HepG2 (cell line): ENCODE data around the gene MGAT2. TPM values are rescaled to one million over a fixed set of nuclear protein-coding genes. Genes with fewer than 3 reads are reported as not detected.
A peak's percentile ranks its signal among the peaks of the same experiment; 100 is the strongest.

Experiments
- ARNT2 ChIP-seq: sonication (generic); formaldehyde crosslinking; IDR thresholded peaks from 2 replicates; pipeline ENCODE4 v1.8.0; 2022; ENCODE audit warnings: mild to moderate bottlenecking, low read depth, missing genetic modification reagents, moderate library complexity
- KDM5B ChIP-seq: sonication (generic); formaldehyde crosslinking; IDR thresholded peaks from 2 replicates; pipeline ENCODE4 v1.4.0; 2020; ENCODE audit warnings: missing genetic modification reagents, mild to moderate bottlenecking, borderline replicate concordance
- KLF16 ChIP-seq, 2 experiments: sonication (generic) in 1 of 2; formaldehyde crosslinking in 1 of 2; IDR thresholded peaks; 2 replicates each; pipeline versions ENCODE4 v1.6.1 to v1.8.0; 2016 to 2023; ENCODE audit warnings: missing genetic modification reagents in 2 of 2, missing compliant biosample characterization in 1 of 2
- MEIS2 ChIP-seq: sonication (generic); formaldehyde crosslinking; IDR thresholded peaks from 2 replicates; pipeline ENCODE4 v1.9.0; 2021; ENCODE audit warnings: mild to moderate bottlenecking, missing genetic modification reagents
- NFYC ChIP-seq: IDR thresholded peaks from 2 replicates; pipeline ENCODE4 v1.6.1; 2016; ENCODE audit warnings: missing genetic modification reagents, missing compliant biosample characterization
- POLR2AphosphoS5 ChIP-seq: IDR thresholded peaks from 2 replicates; pipeline ENCODE4 v1.6.1; 2012; ENCODE audit warnings: low read depth, low read length
- REPIN1 ChIP-seq: sonication (generic); formaldehyde crosslinking; IDR thresholded peaks from 2 replicates; pipeline ENCODE4 v1.8.0; 2022; ENCODE audit warnings: missing genetic modification reagents, low read depth, mild to moderate bottlenecking, borderline replicate concordance
- SAFB2 ChIP-seq: sonication (generic); formaldehyde crosslinking; IDR thresholded peaks from 2 replicates; pipeline ENCODE4 v1.5.1; 2020; ENCODE audit warnings: missing genetic modification reagents, low read depth, mild to moderate bottlenecking, borderline replicate concordance
- SAP130 ChIP-seq: IDR thresholded peaks from 2 replicates; pipeline ENCODE4 v1.6.1; 2016; ENCODE audit warnings: low read depth
- SMAD1 ChIP-seq: sonication (generic); formaldehyde crosslinking; IDR thresholded peaks from 2 replicates; pipeline ENCODE4 v1.4.0; 2020; ENCODE audit warnings: missing genetic modification reagents, low read depth, mild to moderate bottlenecking, borderline replicate concordance
- SNAPC5 ChIP-seq: sonication (generic); formaldehyde crosslinking; IDR thresholded peaks from 2 replicates; pipeline ENCODE4 v1.8.1; 2023; ENCODE audit warnings: mild to moderate bottlenecking, missing genetic modification reagents, borderline replicate concordance
- SP2 ChIP-seq: sonication (generic); formaldehyde crosslinking; IDR thresholded peaks from 2 replicates; pipeline ENCODE4 v1.5.1; 2020; ENCODE audit warnings: mild to moderate bottlenecking, missing genetic modification reagents
- TFE3 ChIP-seq: IDR thresholded peaks from 2 replicates; pipeline ENCODE4 v1.6.1; 2016
- ZNF205 ChIP-seq: IDR thresholded peaks from 2 replicates; pipeline ENCODE4 v1.6.1; 2018; ENCODE audit warnings: missing biosample characterization, missing genetic modification reagents
- ZNF24 ChIP-seq: fragments of 450-650 bp; IDR thresholded peaks from 2 replicates; pipeline ENCODE4 v1.6.1; 2017; ENCODE audit warnings: antibody characterized with exemption, mild to moderate bottlenecking
- ZNF547 ChIP-seq: sonication (generic); formaldehyde crosslinking; IDR thresholded peaks from 2 replicates; pipeline ENCODE4 v1.5.1; 2020; ENCODE audit warnings: mild to moderate bottlenecking, missing genetic modification reagents
- ZNF883 ChIP-seq: sonication (generic); formaldehyde crosslinking; IDR thresholded peaks from 2 replicates; pipeline ENCODE4 v1.5.1; 2020; ENCODE audit warnings: mild to moderate bottlenecking, missing genetic modification reagents; ENCODE audit errors: not compliant biosample characterization
- polyA plus RNA-seq, 8 experiments: library from polyadenylated mRNA; depleted of rRNA in 3 of 8; stranded (reverse) in 7 of 8; unstranded in 1 of 8; fragments of >200 nt; fragmentation: Illumina TruSeq in 4 of 8; extraction: Trizol in 4 of 8; gene quantifications; 2 replicates each; pipeline versions ENCODE4 v1.2.1 to v1.2.3, GENCODE V29; 2011 to 2016; ENCODE audit warnings: low read depth in 4 of 8, missing spikeins in 1 of 8, mixed read lengths in 1 of 8; ENCODE audit not compliant: insufficient read depth in 1 of 8
- total RNA-seq, 5 experiments: library from RNA; depleted of rRNA; stranded (reverse); fragments of >200 nt; fragmentation: Illumina TruSeq; extraction: Trizol; gene quantifications; 2 replicates each; pipeline ENCODE4 v1.2.3, GENCODE V29; 2016; ENCODE audit warnings: low read depth in 1 of 5
- TF ChIP-seq, protein P1 (sequence below): sonication (generic); formaldehyde crosslinking; IDR thresholded peaks from 2 replicates; pipeline ENCODE4 v1.4.0; 2020; ENCODE audit warnings: mild to moderate bottlenecking, missing genetic modification reagents
- TF ChIP-seq, protein P2 (sequence below): sonication (generic); formaldehyde crosslinking; IDR thresholded peaks from 2 replicates; pipeline ENCODE4 v1.4.0; 2020; ENCODE audit warnings: missing genetic modification reagents
- TF ChIP-seq, protein P3 (sequence below): sonication (generic); formaldehyde crosslinking; IDR thresholded peaks from 2 replicates; pipeline ENCODE4 v1.4.0; 2020; ENCODE audit warnings: missing genetic modification reagents

Gene MGAT2
- total and polyA plus RNA-seq, 2 of the 13 experiments (the other 11 are each of a cell fraction or from before 2014, with no cell fraction given), result 12.9 to 51.9 TPM

DNA sequence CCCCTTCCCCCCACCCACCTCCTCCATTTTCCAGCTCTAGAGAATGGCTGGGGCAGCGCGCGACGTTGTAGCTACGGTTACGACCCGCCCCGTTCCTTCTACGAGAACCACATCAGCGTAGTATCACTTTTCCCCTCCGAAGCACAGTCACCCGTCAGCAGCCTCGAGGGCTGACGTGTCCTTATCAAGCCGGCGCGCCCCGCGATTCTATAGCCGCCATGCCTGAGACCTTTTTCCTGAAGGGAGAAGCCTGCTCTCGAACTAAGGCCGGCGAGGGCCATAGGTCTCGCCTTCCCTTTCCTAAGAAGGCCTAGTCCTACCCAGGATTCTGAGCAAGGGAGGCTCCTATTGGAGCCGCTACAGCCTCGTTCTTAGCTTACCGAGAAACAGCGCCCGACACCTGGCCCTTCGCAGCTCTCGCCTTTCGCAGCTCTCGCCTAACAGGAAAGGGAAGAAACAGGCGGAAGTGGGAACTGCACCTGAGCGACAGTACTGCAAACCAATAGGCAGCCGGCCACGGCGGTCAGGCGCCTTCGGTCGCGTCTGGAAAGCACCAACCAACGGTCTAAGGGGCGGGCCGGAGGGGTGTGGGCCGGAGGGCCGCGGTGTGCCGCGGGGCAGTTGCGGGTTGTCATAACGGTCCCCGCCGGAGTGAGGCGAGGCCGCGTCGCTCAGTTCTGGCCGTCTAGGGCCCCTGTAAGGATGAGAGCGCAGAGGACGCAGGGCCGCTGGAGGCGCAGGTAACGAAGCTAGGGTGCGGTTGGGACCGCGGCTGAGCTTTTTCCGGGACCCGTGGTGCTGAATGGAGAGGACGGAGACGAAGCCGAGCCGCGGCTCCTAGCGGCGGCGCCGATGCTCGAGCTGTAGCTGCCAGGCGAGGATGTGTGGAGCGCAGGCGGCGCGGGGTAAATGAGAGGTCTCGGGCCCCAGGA lies at the start of gene MGAT2, which contains the start of gene RPL36AL (continued):
- TF ChIP-seq ZNF547 (CRISPR knock-in tag) (peak; percentile 68; the same call in 1 of the 2 replicates), ZNF883 (CRISPR knock-in tag) (peak; percentile 38), SAFB2 (CRISPR knock-in tag) (peak; percentile 16; the same call in 1 of the 2 replicates), NFYC (CRISPR knock-in tag) (peak; percentile 97), SNAPC5 (CRISPR knock-in tag) (0 out of 2 replicates have a peak, but pooled peaks have one; percentile 55), MEIS2 (peak; percentile 91), SP2 (CRISPR knock-in tag) (peak; percentile 98), POLR2AphosphoS5 (peak; percentile 97), KDM5B (CRISPR knock-in tag) (0 out of 2 replicates have a peak, but pooled peaks have one; percentile 79), REPIN1 (CRISPR knock-in tag) (peak; percentile 57; the same call in 1 of the 2 replicates), ZNF24 (no peak), ZNF205 (CRISPR knock-in tag) (peak; percentile 69; the same call in 1 of the 2 replicates), SMAD1 (CRISPR knock-in tag) (no peak), ARNT2 (CRISPR knock-in tag) (peak; percentile 62; the same call in 1 of the 2 replicates), SAP130 (peak; percentile 84), KLF16 (CRISPR knock-in tag; IDR thresholded peaks at IDR 0.05) (peak in 1 of 2 experiments; percentile 81; a peak in 2 of 4 replicates), TFE3 (peak; percentile 88)
- TF ChIP-seq, protein P1, sequence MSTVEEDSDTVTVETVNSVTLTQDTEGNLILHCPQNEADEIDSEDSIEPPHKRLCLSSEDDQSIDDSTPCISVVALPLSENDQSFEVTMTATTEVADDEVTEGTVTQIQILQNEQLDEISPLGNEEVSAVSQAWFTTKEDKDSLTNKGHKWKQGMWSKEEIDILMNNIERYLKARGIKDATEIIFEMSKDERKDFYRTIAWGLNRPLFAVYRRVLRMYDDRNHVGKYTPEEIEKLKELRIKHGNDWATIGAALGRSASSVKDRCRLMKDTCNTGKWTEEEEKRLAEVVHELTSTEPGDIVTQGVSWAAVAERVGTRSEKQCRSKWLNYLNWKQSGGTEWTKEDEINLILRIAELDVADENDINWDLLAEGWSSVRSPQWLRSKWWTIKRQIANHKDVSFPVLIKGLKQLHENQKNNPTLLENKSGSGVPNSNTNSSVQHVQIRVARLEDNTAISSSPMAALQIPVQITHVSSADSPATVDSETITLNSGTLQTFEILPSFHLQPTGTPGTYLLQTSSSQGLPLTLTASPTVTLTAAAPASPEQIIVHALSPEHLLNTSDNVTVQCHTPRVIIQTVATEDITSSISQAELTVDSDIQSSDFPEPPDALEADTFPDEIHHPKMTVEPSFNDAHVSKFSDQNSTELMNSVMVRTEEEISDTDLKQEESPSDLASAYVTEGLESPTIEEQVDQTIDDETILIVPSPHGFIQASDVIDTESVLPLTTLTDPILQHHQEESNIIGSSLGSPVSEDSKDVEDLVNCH (CRISPR knock-in tag), result no peak; the same call in 1 of the 2 replicates
- TF ChIP-seq, protein P2, sequence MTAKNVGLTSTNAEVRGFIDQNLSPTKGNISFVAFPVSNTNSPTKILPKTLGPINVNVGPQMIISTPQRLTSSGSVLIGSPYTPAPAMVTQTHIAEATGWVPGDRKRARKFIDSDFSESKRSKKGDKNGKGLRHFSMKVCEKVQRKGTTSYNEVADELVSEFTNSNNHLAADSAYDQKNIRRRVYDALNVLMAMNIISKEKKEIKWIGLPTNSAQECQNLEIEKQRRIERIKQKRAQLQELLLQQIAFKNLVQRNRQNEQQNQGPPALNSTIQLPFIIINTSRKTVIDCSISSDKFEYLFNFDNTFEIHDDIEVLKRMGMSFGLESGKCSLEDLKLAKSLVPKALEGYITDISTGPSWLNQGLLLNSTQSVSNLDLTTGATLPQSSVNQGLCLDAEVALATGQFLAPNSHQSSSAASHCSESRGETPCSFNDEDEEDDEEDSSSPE, result peak; percentile 42
- TF ChIP-seq, protein P3, sequence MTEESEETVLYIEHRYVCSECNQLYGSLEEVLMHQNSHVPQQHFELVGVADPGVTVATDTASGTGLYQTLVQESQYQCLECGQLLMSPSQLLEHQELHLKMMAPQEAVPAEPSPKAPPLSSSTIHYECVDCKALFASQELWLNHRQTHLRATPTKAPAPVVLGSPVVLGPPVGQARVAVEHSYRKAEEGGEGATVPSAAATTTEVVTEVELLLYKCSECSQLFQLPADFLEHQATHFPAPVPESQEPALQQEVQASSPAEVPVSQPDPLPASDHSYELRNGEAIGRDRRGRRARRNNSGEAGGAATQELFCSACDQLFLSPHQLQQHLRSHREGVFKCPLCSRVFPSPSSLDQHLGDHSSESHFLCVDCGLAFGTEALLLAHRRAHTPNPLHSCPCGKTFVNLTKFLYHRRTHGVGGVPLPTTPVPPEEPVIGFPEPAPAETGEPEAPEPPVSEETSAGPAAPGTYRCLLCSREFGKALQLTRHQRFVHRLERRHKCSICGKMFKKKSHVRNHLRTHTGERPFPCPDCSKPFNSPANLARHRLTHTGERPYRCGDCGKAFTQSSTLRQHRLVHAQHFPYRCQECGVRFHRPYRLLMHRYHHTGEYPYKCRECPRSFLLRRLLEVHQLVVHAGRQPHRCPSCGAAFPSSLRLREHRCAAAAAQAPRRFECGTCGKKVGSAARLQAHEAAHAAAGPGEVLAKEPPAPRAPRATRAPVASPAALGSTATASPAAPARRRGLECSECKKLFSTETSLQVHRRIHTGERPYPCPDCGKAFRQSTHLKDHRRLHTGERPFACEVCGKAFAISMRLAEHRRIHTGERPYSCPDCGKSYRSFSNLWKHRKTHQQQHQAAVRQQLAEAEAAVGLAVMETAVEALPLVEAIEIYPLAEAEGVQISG (CRISPR knock-in tag), result peak; percentile 59; the same call in 1 of the 2 replicates
